ENCODE data around the gene KIRREL2.
A peak's percentile ranks its signal among the peaks of the same experiment; 100 is the strongest.

The KIRREL2 gene

DNA sequence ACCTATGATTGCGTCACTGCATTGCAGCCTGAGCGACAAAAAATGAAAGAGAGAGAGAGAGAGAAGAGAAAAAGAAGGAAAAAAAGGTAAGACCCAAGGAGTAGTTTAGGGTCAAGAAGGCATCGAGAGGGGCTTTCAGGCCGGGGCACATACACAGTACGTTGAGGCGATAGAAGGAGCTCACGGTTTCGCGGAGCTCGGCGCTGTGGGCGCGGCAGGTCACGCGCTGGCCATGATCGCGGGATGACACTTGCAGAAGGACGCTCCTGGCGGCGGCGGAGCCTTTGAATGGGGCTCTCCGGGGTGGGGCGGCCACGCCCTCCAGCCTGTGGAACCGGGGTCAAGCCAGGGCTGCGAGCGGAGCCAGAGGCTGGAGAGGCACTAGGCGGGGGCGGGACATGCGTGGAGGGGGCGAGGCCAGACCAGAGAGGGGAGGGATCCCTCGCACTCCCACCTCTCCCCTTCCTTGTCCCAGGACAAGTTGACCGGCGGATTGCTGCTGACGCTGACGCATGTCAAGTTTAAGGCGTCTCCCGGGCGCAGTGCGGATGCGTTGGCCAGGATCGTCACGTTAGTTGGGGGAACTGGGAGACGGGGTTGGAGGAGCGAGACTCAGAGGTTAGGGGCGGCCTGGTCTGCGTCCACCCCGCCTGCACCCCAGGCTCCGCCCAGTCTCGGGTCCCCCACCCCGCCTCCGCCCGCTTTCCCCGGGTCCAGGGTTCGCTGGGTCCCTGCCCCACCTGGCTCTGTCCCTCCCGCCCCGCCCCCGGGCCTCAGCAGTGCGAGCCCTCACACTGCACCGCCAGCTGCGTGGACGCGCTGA, 11.3 kb upstream of the KIRREL2 start:
- peak; percentile 19 for DNase-seq

DNA sequence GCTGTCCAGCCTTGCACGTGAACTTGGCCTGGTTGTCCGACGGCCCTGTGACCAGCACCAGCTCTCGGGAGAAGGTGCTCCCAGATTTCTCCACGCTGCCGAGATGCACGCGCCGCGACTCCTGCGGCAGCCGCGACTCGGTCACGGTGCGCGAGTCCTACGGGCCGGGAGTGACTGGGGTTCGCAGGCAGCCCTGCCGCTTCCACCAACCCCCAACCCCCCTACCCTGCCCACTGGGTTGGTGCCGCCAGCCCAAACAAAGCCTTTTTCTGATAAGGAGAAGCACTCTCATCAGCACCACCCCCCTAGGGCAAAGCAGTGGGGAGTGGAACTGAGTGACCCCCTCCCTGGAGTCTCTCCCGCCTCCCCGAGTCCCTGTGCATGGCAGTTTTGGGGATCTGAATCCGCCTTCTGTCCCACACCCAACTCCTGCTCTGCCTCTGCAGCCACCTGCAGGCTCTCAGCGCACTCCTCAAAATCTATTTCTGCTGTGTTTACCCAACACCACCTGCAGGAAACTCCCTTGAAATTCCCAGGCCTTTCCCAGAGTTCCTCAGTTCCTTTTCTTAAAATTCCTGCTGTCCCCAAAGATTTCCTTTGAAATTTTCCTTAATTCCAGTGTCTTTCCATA, 10.6 kb upstream of the KIRREL2 start:
- DNase-seq: peak; percentile 8

DNA sequence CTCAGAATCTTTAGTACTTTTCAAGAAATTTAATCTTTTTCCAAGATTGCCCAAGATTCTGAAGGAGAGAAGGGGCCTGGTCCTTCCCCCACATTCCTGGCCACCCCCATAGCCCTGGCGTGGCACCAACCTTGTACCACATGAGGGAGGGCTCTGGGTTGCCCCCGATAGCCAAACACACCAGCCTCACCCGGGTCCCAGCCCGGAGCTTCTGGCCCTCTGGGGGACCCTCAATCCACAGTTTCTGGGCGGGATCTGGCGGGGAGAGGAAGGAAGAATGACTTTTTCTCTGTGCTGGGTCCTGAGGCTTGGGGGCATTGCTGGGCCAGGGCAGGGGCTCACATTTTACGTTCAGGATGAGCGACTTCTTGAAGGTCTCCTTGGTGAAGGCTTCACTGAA, 8.8 kb upstream of the KIRREL2 start:
- DNase-seq: no peak

DNA sequence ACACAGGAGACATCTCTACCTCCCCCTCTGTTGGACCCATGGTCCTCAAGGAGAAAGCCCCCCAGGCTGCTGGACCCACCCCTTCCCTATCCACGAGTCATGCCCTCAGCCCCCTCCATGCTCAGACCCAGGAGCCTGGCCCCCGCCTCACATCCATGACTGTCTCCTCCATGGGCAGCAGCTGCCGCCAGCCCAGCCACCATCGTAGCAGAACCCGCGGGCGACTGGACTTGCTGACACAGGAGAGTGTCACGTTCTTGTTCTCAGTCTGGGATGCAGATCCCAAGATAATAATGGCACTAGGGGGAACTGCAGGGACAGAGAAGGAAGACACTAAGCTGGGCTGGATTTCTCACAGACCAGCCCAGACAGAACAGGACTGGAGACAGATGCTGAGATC, 8.2 kb upstream of the KIRREL2 start:
- DNase-seq: no peak

DNA sequence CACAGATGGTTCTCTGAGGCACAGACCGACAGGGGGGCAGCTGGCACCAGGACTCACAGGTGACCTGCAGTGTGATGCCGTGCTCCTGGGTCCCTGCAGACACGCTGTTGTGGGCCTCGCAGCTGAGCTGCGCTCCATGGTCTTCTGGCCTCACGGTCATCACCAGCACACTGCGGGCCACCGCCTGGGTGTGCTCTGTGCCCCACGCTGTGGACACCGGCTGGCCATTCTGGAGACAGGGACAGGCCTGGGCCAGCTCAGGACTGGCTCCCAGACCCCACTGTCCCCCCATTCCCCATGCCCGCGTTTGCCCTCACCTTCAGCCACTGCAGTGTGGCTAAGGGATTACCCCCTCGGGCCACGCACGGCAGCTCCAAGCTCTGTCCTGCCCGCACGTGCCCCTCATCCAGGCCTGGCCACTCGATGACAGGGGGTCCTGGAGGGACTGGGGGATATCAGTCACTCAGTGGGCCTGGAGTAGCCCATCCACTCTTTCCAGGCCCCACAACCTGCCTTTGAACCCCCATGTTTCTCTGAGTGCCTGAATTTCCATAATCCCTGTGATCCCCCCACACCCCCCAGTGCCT, 7.7 kb upstream of the KIRREL2 start:
- DNase-seq: no peak

DNA sequence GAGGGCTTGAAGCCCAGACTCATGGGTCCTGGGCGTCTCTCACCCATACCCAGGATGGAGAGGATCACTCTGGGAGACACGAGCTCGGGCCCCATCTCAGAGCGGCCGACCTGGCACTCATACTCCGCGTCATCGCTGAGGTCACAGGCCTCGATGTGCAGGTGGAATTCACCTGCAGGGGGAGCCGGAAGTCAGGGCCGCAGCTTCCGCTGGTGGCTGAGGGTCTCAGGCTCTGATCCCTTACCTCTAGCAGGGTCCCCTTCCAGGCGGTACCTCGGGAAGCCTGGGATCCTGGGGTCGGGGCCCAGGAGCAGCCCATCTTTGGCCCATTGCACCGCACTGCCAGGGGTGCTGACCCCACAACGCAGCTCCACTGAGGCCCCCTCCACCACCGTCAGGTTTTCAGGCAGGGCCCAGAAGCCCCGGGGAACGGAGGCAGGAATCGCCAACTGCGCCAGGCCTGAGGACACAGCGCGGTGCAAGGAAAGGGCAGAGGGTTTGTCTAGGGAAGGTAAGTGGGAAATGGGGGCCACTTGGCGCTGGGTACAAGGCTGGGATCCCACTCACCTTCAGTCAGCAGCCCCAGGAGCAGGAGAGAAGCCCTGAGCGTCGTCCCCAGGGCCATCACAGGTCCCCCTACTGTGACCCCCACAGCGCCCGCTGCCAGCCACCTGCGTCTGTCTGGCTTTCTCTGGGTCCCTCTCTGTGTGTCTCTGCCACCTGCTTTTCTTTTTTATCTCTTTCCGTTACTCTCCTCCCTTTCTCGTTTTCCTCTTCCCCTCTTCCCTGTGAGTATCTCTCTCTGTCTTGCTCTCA, 5.3 kb upstream of the KIRREL2 start:
- DNase-seq: peak; percentile 14

DNA sequence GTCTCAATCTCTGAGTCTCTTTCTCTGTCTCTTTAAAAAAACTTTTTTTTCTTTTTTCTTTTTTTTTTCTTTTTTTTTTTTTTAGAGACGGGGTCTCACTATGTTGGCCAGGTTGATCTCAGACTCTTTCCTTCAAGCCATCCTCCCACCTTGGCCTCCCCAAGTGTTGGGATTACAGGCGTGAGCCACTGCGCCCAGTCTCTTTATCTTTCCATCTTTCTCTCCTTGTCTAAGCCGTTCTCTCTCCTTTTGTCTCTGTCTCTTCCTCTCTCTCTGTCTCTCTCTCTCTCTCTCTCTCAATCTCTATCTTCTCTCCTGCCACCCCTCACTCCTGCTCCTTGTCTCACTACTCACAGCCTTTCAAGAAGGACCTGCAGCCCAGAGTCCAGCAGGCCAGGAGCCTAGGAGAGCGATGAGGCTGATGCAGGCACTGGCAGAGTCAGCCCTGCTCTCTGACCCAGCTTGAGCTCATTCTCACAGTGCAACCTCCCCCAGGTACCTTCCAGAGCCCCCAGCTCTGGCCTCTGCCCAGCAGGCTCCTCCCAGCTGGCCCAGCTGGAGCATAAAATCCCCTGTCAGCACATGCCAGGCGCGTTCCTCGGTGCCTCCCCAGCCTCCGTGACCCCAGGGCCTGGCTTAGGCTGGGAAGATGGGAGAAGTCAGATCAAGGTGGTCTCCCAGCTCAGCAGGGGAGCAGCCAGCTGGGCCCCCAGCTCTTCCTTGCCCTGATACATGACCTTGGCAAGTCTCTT, 4.5 kb upstream of the KIRREL2 start, which contains the start of gene NPHS1:
Gene NPHS1, minus strand, starts transcription at position 476 of the 752 bp plus-strand sequence. CDS start 667 bp downstream, outside the sequence.
- DNase-seq: no peak

DNA sequence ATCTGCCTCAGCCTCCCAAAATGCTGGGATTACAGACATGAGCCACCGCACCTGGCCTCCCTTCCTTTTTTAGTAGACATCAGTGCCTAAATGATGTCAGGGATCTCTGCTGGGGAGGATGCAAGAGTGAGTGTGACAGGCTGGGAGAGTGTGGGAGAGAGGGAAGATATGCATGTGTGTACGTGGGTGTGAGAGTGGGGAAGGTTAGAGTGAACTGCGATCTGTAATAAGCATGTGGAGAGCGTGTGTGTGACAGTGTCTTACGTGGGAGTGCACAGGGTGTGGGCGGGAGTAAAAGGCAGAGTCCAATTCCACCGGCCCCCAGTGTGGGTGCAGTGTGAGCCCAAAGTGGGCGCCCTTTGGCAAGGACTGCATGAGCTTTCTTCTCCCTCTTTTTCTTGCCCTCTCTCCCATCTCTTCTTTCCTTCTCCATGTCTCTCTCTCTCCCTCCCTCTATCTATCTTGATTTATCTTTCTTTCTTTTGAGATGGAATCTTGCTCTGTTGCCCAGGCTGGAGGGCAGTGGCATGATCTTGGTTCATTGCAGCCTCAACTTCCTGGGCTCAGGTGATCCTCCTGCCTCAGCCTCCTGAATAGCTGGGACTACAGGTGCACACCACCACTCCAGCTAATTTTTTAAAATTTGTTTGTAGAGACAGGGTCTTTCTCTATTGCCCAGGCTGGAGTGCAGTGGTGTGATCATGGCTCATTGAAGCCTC, 3.5 kb upstream of the KIRREL2 start:
- no peak for DNase-seq

GRCh38 chr19:35858311-35858710, 1.6 kb downstream of the KIRREL2 start:
- no peak for DNase-seq

- DNase-seq: no peak
Measured at GRCh38 chr19:35859414-35859813, 2.7 kb downstream of the KIRREL2 start.

DNA sequence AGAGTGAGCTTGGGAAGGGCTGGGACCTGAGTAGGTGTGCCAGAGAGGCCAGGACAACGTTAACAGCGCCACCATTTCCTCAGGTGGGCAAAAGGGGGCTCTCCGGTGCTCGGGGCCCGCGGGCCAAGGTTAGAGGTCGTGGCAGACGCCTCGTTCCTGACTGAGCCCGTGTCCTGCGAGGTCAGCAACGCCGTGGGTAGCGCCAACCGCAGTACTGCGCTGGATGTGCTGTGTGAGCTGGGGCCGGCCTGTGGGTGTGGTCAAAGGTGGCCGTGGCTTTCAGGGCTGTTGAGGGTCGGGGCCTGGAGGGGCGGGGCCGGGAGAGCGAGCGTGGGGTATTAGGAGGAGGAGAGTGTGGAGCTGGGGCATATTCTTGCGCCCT, 3.7 kb downstream of the KIRREL2 start:
- no peak for DNase-seq

DNA sequence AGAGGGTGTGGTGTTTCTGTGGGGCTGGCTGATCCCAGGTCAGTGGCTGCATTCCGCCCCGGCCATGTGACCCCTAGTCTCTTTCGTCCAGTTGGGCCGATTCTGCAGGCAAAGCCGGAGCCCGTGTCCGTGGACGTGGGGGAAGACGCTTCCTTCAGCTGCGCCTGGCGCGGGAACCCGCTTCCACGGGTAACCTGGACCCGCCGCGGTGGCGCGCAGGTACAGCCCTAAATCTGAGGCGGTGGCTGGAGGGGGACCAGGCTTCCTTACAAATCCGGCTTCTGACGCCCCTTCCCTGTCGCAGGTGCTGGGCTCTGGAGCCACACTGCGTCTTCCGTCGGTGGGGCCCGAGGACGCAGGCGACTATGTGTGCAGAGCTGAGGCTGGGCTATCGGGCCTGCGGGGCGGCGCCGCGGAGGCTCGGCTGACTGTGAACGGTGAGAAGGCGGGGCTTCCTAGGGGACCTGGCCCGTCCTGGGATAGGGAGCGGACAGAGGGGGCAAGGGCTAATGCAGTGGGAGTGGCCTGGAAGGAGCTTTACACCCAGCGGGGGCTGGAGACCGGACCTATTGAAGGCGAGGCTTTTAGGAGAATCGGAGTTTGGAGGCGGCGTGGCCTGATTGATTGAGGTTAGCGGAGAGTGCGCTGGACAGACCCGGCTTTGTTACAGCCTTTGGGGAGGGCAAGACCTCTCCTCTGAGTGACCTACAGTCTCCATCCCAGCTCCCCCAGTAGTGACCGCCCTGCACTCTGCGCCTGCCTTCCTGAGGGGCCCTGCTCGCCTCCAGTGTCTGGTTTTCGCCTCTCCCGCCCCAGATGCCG, 4.3 kb downstream of the KIRREL2 start:
- no peak for DNase-seq

DNA sequence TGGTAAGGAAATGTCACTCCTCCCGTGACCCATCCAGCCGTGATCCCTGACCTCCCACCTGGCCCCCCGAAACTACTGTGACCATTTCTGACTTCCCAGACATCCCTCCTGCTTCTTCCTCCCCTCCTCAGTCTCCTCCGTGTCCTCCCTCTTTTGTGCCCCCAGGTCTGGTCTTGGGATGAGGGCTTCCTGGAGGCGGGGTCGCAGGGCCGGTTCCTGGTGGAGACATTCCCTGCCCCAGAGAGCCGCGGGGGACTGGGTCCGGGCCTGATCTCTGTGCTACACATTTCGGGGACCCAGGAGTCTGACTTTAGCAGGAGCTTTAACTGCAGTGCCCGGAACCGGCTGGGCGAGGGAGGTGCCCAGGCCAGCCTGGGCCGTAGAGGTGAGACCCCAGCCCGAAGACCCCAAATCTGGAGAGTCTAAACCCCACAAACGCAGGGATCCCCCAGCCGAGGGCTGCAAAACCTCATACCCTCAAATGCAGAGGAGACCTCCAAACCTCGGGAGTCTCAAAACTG, 5.0 kb downstream of the KIRREL2 start:
- no peak for DNase-seq

GRCh38 chr19:35862528-35862927, 5.8 kb downstream of the KIRREL2 start:
- DNase-seq: no peak

- no peak for DNase-seq
Measured at GRCh38 chr19:35863018-35863417, 6.3 kb downstream of the KIRREL2 start.

GRCh38 chr19:35868172-35868822, 11.6 kb downstream of the KIRREL2 start, which contains the start of gene APLP1:
Gene APLP1 (plus strand): TSS chr19:35868574. CDS start chr19:35868637, 63 bp downstream.
- peak; percentile 69 for DNase-seq

DNA sequence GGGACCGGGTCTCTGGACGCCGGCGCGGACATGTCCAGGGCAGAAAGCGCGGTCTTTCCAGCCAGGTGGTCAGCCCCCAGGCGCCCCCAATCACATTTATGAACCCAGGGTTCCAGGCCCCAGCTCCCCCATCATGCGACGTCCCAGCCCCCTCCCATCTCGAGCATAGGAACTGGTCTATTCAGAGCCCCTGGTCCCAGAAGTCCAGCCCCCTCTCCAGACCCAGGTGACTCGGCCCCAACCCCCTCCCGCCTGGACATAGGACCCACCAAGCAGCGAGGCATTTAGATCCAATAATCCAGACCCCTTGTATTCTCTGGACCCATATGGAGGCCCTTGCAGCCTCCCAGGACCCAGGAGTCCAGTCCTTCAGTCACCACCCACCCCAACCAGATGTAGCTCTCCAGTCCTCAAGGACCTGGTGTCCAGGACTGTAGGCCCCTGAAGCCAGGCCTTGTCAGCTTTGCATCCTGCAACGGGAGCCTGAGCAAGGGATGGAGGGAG, 12.2 kb downstream of the KIRREL2 start:
- DNase-seq: no peak

- DNase-seq: peak; percentile 99
Measured at GRCh38 chr19:35869327-35870123, 12.8 kb downstream of the KIRREL2 start.
